DOHH2 (cell line): ENCODE data around the gene TTC19.

Experiments
- EZH2phosphoT487 ChIP-seq: fragments of 200-600 bp; sonication (generic); IDR thresholded peaks from 2 replicates; pipeline ENCODE4 v1.6.1; 2017; ENCODE audit warnings: borderline replicate concordance, mild to moderate bottlenecking, antibody characterized with exemption, low read length, moderate library complexity, mixed read lengths
- TF ChIP-seq, protein P1 (sequence below): fragments of 200-600 bp; sonication (generic); IDR thresholded peaks from one replicate; pipeline ENCODE4 v1.5.1; 2014; ENCODE audit warnings: antibody characterized with exemption, mild to moderate bottlenecking, low read depth, low read length; ENCODE audit not compliant: poor library complexity, severe bottlenecking

DNA sequence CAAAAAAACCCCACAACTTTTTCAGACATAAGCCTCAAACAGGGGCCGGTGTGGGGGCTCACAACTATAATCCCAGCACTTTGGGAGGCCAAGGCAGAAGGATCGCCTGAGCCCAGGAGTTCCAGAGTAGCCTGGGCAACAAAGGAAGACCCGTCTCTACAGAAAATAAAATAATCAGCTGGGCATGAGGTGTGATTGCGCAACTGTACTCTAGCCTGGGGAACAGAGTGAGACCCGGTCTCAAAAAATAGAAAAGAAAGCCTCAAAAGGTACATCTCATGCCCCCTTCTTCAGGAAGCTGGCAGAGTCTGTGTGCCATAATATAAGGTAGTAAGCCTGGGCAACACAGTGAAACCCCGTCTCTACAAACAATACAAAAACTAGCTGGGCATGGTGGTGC is 3.3 kb upstream of the TTC19 start:
- no peak for TF ChIP-seq EZH2phosphoT487
- TF ChIP-seq, protein P1, sequence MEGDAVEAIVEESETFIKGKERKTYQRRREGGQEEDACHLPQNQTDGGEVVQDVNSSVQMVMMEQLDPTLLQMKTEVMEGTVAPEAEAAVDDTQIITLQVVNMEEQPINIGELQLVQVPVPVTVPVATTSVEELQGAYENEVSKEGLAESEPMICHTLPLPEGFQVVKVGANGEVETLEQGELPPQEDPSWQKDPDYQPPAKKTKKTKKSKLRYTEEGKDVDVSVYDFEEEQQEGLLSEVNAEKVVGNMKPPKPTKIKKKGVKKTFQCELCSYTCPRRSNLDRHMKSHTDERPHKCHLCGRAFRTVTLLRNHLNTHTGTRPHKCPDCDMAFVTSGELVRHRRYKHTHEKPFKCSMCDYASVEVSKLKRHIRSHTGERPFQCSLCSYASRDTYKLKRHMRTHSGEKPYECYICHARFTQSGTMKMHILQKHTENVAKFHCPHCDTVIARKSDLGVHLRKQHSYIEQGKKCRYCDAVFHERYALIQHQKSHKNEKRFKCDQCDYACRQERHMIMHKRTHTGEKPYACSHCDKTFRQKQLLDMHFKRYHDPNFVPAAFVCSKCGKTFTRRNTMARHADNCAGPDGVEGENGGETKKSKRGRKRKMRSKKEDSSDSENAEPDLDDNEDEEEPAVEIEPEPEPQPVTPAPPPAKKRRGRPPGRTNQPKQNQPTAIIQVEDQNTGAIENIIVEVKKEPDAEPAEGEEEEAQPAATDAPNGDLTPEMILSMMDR, result no peak
